B cell (primary cell): ENCODE results near the gene BPIFB3. TPM values are rescaled to one million over a fixed set of nuclear protein-coding genes. Genes with fewer than 3 reads are reported as not detected.

Experiments
- ATAC-seq: fragments of 200-7000 bp; cut with Tn5 transposase; one replicate; pipeline ENCODE4 v1.10.0; 2021; ENCODE audit warnings: low read depth, mild to moderate bottlenecking, moderate number of reproducible peaks, moderate library complexity
- CTCF ChIA-PET: fragments of 350-600 bp; sonication (Branson Sonifier 250); formaldehyde crosslinking; loops from one replicate; lab custom pipeline; 2021; ENCODE audit warnings: antibody characterized with exemption, inconsistent platforms; lab: Charles Lee
- POLR2A ChIA-PET: fragments of 350-600 bp; sonication (Branson Sonifier 250); formaldehyde crosslinking; loops from one replicate; lab custom pipeline; 2021; ENCODE audit warnings: antibody characterized with exemption; lab: Charles Lee
- DNase-seq: peaks from one replicate; pipeline ENCODE4 v3.0.0; 2013
- H2AFZ ChIP-seq: 2 replicates; pipeline ENCODE4 v1.6.1; 2012; ENCODE audit warnings: mild to moderate bottlenecking, low read depth, low read length; ENCODE audit not compliant: insufficient read depth, poor library complexity, severe bottlenecking
- H3K27ac ChIP-seq, 2 donors: 1 replicate in 1 of 2; 2 replicates in 1 of 2; pipeline ENCODE4 v1.5.1; 2012 to 2013; ENCODE audit warnings: low read length in 2 of 2, mild to moderate bottlenecking in 2 of 2, moderate library complexity in 1 of 2
- H3K27me3 ChIP-seq, 4 experiments: fragments of 200-600 bp in 1 of 4; sonication (generic) in 1 of 4; replicated peaks in 1 of 4; 1 replicate in 2 of 4; 2 replicates in 2 of 4; pipeline versions ENCODE4 v1.6.1 to v1.7.0; 2013 to 2016; ENCODE audit warnings: low read length in 3 of 4, mild to moderate bottlenecking in 2 of 4, mixed read lengths in 1 of 4, moderate library complexity in 1 of 4; ENCODE audit not compliant: insufficient read depth in 4 of 4, control insufficient read depth in 3 of 4; ENCODE audit errors: control extremely low read depth in 1 of 4
- H3K36me3 ChIP-seq, 2 experiments: replicated peaks in 1 of 2; 1 replicate in 1 of 2; 2 replicates in 1 of 2; pipeline versions ENCODE4 v1.6.1 to v1.7.1; 2013; ENCODE audit warnings: low read length in 1 of 2; ENCODE audit not compliant: insufficient read depth in 2 of 2, control insufficient read depth in 1 of 2; ENCODE audit errors: control extremely low read depth in 1 of 2, extremely low read depth in 1 of 2
- H3K4me1 ChIP-seq, 2 donors: fragments of 200-600 bp in 1 of 2; sonication (generic) in 1 of 2; 1 replicate in 1 of 2; 2 replicates in 1 of 2; pipeline versions ENCODE4 v1.5.1 to v1.6.1; 2013 to 2017; ENCODE audit warnings: low read length in 2 of 2; ENCODE audit not compliant: control insufficient read depth in 2 of 2, insufficient read depth in 2 of 2
- H3K4me2 ChIP-seq: replicated peaks from 2 replicates; pipeline ENCODE3; 2012; ENCODE audit warnings: mild to moderate bottlenecking, low read depth, low read length; ENCODE audit not compliant: poor library complexity, severe bottlenecking
- H3K4me3 ChIP-seq, 5 experiments: fragments of 200-600 bp in 1 of 5; sonication (generic) in 1 of 5; 1 replicate in 3 of 5; 2 replicates in 2 of 5; pipeline versions ENCODE4 v1.5.1 to v1.7.0; 2011 to 2016; ENCODE audit warnings: low read length in 4 of 5, mild to moderate bottlenecking in 4 of 5, low read depth in 2 of 5, control low read depth in 1 of 5, moderate library complexity in 1 of 5; ENCODE audit not compliant: insufficient read depth in 1 of 5; ENCODE audit errors: control extremely low read depth in 1 of 5, extremely low read depth in 1 of 5
- H3K79me2 ChIP-seq: fragments of 200-600 bp; sonication (generic); one replicate; pipeline ENCODE4 v1.6.0; 2016; ENCODE audit warnings: low read length; ENCODE audit not compliant: control insufficient read depth, insufficient read depth
- H3K9ac ChIP-seq: fragments of 200-600 bp; sonication (generic); 2 replicates; pipeline ENCODE4 v1.6.1; 2017; ENCODE audit warnings: mild to moderate bottlenecking, low read length, moderate library complexity
- H3K9me3 ChIP-seq, 3 donors: one replicate each; pipeline versions ENCODE4 v1.6.1 to v1.7.1; 2013; ENCODE audit warnings: low read length in 2 of 3; ENCODE audit not compliant: control insufficient read depth in 2 of 3, insufficient read depth in 1 of 3; ENCODE audit errors: control extremely low read depth in 1 of 3
- H4K20me1 ChIP-seq: 2 replicates; pipeline ENCODE4 v1.6.0; 2012; ENCODE audit warnings: mild to moderate bottlenecking, low read length; ENCODE audit not compliant: insufficient read depth, control insufficient read depth, poor library complexity, severe bottlenecking
- H3K27ac Mint-ChIP-seq: one replicate; pipeline ENCODE4 v1.8.0; 2021; ENCODE audit warnings: mixed read lengths
- H3K27me3 Mint-ChIP-seq: one replicate; pipeline ENCODE4 v1.8.0; 2021; ENCODE audit warnings: mixed read lengths
- H3K4me1 Mint-ChIP-seq: one replicate; pipeline ENCODE4 v1.8.0; 2021; ENCODE audit warnings: mixed read lengths
- H3K4me3 Mint-ChIP-seq: one replicate; pipeline ENCODE4 v1.8.0; 2021; ENCODE audit warnings: mixed read lengths
- H3K9me3 Mint-ChIP-seq: one replicate; pipeline ENCODE4 v1.8.0; 2022; ENCODE audit warnings: mixed read lengths; ENCODE audit not compliant: insufficient read depth
- EZH2 ChIP-seq: IDR thresholded peaks from 2 replicates; pipeline ENCODE4 v1.6.1; 2012; ENCODE audit warnings: borderline replicate concordance, low read depth, mild to moderate bottlenecking, moderate library complexity, low read length; ENCODE audit not compliant: insufficient read depth, poor library complexity, severe bottlenecking
- WGBS: methylation state at CpG from one replicate; pipeline ENCODE4 v1.1.5; 2013; ENCODE audit warnings: missing lambda C conversion rate; ENCODE audit not compliant: insufficient coverage; 5-methylcytosine and 5-hydroxymethylcytosine counted together
- intact Hi-C: fragments of 100-400 bp; cut with micrococcal nuclease; formaldehyde crosslinking; loops from one replicate; pipeline ENCODE4 v1.10.0; 2022
- polyA plus RNA-seq: library from polyadenylated mRNA; depleted of rRNA; stranded (reverse); fragments of >200 nt; gene quantifications from 2 replicates; pipeline ENCODE4 v1.2.3, GENCODE V29; 2012
- total RNA-seq, 2 donors: library from RNA; stranded (reverse); fragments of 120-200 nt in 1 of 2; gene quantifications; 1 replicate in 1 of 2; 2 replicates in 1 of 2; pipeline versions ENCODE4 v1.2.3 to v1.2.4, GENCODE V29; 2013 to 2022
- TF ChIP-seq, protein P1 (sequence below): fragments of 200-600 bp; IDR thresholded peaks from one replicate; pipeline ENCODE4 v1.8.0; 2022; ENCODE audit warnings: antibody characterized with exemption, mild to moderate bottlenecking

The BPIFB3 gene
- total and polyA plus RNA-seq, 2 donors (not counting 1 experiment from before 2014, with no cell fraction given): not detected

DNA sequence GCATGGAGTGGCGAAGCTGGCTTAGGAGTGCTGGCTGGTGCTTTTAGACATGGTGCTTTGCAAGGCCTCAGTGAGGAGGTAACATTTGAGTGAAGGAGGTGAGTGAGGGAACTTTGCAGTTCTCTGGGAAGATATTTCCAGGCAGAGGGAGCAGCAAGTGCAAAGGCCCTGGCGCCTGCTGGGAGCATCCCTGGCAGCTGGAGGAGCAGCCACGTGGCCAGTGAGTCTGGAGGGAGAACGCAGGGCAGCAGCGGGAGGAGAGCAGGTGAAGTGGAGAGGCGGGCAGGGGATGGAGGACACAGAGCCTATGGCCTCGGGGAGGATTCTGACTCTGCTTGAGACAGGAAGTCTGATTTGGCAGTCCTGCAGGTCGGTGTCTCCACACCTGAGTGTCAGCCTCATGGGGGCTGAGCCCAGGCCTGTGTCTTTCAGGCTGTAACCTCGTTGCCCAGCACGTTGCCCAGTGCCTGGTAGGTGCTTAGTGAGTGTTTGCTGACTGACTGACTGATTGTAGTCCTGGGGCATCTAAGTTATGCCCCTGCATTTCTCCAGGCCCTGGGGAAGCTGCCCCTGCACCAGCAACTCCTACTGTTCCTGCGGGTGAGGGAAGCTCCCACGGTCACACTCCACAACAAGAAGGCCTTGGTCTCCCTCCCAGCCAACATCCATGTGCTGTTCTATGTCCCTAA, 14.7 kb downstream of the BPIFB3 start:
- Histone ChIP-seq H2AFZ (no peak overlapping the region), H3K4me3 (no peak overlapping the region), H3K79me2 (no peaks in the 10 kb centered on the region), H3K9me3 (no peaks in the 10 kb centered on the region), H3K27me3 (no peaks in the 10 kb centered on the region), H3K36me3 (no peaks in the 10 kb centered on the region), H3K27ac (no peak overlapping the region), H3K4me1 (no peaks in the 10 kb centered on the region), H4K20me1 (no peaks in the 10 kb centered on the region), H3K9ac (no peak overlapping the region), H3K4me2 (no peak overlapping the region)
- intact Hi-C loops: no loop called here
- no peak overlapping the region for H3K27ac Mint-ChIP-seq
- POLR2A ChIA-PET: no interaction called here
- H3K4me3 Mint-ChIP-seq: no peak overlapping the region
- H3K9me3 Mint-ChIP-seq: no peaks in the 10 kb centered on the region
- H3K4me1 Mint-ChIP-seq: no peaks in the 10 kb centered on the region
- no peak for DNase-seq
- no peak for ATAC-seq
- H3K27me3 Mint-ChIP-seq: peaks cover 7% of the 10 kb centered on the region
- 90% methylated on average over 12 of the region's 12 CpGs for WGBS
- CTCF ChIA-PET: interaction anchor here (1.1 kb wide), 1 partner anchor 166 kb away, joined by 3 read pairs; no protein-coding TSS in a partner anchor
- TF ChIP-seq, protein P1, sequence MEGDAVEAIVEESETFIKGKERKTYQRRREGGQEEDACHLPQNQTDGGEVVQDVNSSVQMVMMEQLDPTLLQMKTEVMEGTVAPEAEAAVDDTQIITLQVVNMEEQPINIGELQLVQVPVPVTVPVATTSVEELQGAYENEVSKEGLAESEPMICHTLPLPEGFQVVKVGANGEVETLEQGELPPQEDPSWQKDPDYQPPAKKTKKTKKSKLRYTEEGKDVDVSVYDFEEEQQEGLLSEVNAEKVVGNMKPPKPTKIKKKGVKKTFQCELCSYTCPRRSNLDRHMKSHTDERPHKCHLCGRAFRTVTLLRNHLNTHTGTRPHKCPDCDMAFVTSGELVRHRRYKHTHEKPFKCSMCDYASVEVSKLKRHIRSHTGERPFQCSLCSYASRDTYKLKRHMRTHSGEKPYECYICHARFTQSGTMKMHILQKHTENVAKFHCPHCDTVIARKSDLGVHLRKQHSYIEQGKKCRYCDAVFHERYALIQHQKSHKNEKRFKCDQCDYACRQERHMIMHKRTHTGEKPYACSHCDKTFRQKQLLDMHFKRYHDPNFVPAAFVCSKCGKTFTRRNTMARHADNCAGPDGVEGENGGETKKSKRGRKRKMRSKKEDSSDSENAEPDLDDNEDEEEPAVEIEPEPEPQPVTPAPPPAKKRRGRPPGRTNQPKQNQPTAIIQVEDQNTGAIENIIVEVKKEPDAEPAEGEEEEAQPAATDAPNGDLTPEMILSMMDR: no peak
- no peak for TF ChIP-seq EZH2

DNA sequence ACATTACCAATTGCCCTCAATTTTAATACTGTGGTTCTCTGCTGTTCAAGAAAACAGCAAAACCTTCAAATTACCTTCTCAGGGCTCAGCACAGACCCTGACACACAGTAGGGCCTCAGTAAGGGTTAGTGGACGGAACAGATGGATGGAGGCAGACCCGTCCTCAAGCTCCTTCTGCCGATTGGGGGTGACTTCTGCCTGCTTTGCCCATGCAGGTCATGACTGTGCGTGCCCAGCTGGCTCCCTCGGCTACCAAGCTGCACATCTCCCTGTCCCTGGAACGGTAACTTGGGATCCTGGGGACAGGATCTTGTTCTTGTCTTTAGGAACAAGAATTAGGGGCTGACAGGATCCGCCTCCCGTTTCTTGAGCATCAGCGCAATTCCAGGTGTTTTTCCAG, 16.0 kb downstream of the BPIFB3 start:
- H3K4me3 Mint-ChIP-seq: no peak overlapping the region
- H3K4me2 ChIP-seq: no peak overlapping the region
- no peaks in the 10 kb centered on the region for H4K20me1 ChIP-seq
- no peak overlapping the region for H2AFZ ChIP-seq
- no peak overlapping the region for H3K27ac Mint-ChIP-seq
- no peak for DNase-seq
- WGBS: 89% methylated on average over 9 of the region's 9 CpGs
- no peak overlapping the region for H3K27ac ChIP-seq
- H3K4me3 ChIP-seq: no peak overlapping the region
- CTCF ChIA-PET: no interaction called here
- TF ChIP-seq EZH2: no peak
- TF ChIP-seq, protein P1: no peak
- no peak overlapping the region for H3K9ac ChIP-seq
- H3K9me3 Mint-ChIP-seq: no peaks in the 10 kb centered on the region
- intact Hi-C loops: no loop called here
- H3K9me3 ChIP-seq: no peaks in the 10 kb centered on the region
- no peaks in the 10 kb centered on the region for H3K79me2 ChIP-seq
- POLR2A ChIA-PET: no interaction called here
- no peak for ATAC-seq
- H3K36me3 ChIP-seq: no peaks in the 10 kb centered on the region
- H3K4me1 ChIP-seq: no peaks in the 10 kb centered on the region
- no peaks in the 10 kb centered on the region for H3K27me3 ChIP-seq
- H3K27me3 Mint-ChIP-seq: peaks cover 7% of the 10 kb centered on the region
- H3K4me1 Mint-ChIP-seq: no peaks in the 10 kb centered on the region
